GM21723 (cell line): Measurements from ENCODE around the gene CAMK2N2.

Experiments
- ATAC-seq: cut with Tn5 transposase; IDR thresholded peaks from one replicate; pipeline ENCODE4 v1.9.1; 2021; ENCODE audit warnings: mild to moderate bottlenecking, moderate library complexity; ENCODE audit not compliant: unreplicated experiment

The CAMK2N2 gene

GRCh38 chr3:184227481-184227935, 33.8 kb downstream of the CAMK2N2 start:
- peak; percentile 57 for ATAC-seq

- no peak for ATAC-seq
These were observed 37.4 kb downstream of the CAMK2N2 start for GRCh38 chr3:184223946-184224345.

- no peak for ATAC-seq
These were observed 38.8 kb downstream of the CAMK2N2 start for GRCh38 chr3:184222521-184222920.

DNA sequence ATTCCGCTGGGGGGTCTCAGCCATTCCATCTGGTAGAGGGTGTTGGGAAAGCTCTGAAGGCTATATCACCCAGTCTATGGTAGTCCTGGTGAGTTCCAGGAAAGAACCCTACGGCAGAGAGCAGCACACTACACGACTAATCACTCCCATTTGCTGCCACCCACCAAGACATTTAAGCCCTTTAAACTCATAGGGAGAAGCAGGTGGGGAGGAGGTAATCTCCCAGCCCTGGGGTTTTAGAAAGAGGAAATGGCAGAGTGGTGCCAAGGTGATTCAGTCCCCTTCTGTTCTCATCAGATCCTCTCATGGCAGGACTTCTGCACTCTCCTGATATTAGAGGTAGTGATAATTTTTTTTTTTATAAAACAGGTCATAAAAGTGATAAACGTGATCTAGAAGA, 42.5 kb downstream of the CAMK2N2 start:
- no peak for ATAC-seq

DNA sequence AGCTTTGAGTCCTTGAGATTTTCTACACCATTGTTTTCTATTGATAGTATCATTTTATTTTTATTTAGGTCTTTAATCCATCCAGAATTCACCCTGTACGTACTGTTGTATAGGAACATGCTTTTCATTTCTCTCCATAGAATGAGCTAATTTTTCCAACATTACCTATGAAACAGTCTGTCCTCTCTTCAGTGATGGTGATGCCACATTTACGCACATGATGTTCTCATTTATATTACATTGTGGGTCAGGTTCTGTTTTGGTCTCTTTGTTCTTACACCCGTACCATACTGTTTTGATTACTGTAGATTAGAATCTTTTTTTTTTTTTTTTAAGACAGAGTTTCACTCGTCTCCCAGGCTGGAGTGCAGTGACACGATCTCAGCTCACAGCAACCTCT, 49.6 kb downstream of the CAMK2N2 start:
- ATAC-seq: no peak

DNA sequence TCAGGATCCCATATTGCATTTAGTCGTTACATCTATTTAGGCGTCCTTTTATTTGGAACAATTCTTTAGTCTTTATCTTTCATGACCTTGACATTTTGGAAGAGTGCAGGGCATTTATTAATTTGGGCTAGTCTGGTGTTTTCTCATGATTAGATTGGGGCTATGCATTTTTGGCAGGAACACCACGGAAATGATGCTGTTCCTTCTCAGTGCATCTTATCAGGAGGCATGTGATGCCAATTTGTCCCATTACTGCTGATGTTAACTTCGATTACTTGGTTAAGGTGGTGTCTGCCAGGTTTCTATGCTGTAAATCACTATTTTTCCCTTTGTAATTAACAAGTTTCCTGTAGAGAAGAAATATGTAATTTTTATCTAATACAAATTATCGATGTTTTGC, 50.1 kb downstream of the CAMK2N2 start:
- ATAC-seq: no peak
